ENCODE data around the gene PTEN. TPM values are rescaled to one million over a fixed set of nuclear protein-coding genes. Genes with fewer than 3 reads are reported as not detected.
"Not testable (repeated sequence)": the region's sequence is repeated elsewhere in the genome, so short reads cannot be mapped to it uniquely, and the experiment has no call there.

Gene PTEN
- total and polyA plus RNA-seq, 5 donors, result 28.2 to 80.2 (median 74.8) TPM

DNA sequence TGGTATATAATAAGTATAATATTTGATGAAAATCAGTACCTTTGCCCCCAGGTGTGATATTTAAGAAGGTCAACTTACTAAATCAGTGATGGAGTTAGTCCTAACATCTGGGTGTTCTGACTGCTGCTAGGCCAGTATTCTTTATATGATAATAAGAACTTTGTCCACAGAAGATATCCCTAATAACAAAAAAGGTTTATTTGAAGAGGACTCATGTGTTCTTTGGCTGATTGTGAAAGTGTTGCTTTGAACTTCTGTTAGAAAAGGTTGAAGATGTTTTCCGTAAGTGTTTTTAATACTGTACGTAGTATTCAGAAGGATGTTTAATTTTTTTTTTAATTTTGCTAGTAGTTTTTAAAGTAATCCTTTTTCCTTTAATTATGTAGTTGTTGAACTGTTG lies 10.2 kb downstream of the PTEN start:
- intact Hi-C loops (cut with DNase I), result loop anchor here in 1 of 4 donors (10.0 kb wide), 1 partner anchor 61 kb away; no protein-coding TSS in a partner anchor
- Histone ChIP-seq H3K4me3 (ENCODE audit: low read length) (no peak overlapping the region), H3K9me3 (ENCODE audit: control insufficient read depth, low read length) (no peaks in the 10 kb centered on the region), H3K27ac (ENCODE audit: low read length) (no peak overlapping the region), H3K27me3 (ENCODE audit: control insufficient read depth, insufficient read depth) (no peaks in the 10 kb centered on the region), H3K4me1 (ENCODE audit: control insufficient read depth, insufficient read depth, low read length) (peaks cover 5% of the 10 kb centered on the region)
- no peak for ATAC-seq
- no peak for DNase-seq
- WGBS, result 68% methylated on average over 2 of the region's 2 CpGs

DNA sequence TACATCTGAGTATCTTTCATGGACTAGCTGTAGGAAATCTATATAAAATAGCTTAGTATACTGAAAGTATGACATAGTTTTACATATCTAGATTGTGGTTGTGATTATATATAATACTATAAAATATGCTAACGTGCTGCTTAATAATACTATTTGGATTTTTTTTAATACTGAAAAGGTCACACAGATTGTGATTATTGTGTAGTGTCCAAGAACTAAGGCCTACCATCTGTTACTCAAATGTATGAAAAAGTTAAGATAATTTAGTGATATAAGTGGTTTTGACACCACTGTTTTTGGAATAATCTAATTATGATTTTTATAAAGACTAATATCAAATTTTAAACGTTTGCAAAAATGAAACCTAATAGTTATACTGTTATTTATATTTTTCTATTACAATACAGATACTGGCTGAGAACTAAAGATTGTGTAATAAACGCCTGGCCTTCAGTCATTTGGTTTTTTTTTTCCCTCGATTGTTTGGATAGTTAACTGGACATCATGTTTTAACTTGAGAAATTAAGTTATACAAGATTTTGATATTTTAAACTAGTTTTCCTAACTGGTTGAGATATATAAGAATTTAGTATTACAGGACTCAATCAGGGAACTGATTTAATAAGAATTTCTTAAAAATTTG lies 12.6 kb downstream of the PTEN start:
- Histone ChIP-seq H3K27ac (ENCODE audit: low read length) (no peak overlapping the region), H3K4me1 (ENCODE audit: control insufficient read depth, insufficient read depth, low read length) (peaks cover 5% of the 10 kb centered on the region), H3K4me3 (ENCODE audit: low read length) (no peak overlapping the region), H3K27me3 (ENCODE audit: control insufficient read depth, insufficient read depth) (no peaks in the 10 kb centered on the region), H3K9me3 (ENCODE audit: control insufficient read depth, low read length) (no peaks in the 10 kb centered on the region)
- DNase-seq (no peak), ATAC-seq (no peak)
- intact Hi-C loops (cut with DNase I), result loop anchor here in 1 of 4 donors (10.0 kb wide), 1 partner anchor 59 kb away; no protein-coding TSS in a partner anchor
- 32% methylated on average over 4 of the region's 4 CpGs for WGBS

DNA sequence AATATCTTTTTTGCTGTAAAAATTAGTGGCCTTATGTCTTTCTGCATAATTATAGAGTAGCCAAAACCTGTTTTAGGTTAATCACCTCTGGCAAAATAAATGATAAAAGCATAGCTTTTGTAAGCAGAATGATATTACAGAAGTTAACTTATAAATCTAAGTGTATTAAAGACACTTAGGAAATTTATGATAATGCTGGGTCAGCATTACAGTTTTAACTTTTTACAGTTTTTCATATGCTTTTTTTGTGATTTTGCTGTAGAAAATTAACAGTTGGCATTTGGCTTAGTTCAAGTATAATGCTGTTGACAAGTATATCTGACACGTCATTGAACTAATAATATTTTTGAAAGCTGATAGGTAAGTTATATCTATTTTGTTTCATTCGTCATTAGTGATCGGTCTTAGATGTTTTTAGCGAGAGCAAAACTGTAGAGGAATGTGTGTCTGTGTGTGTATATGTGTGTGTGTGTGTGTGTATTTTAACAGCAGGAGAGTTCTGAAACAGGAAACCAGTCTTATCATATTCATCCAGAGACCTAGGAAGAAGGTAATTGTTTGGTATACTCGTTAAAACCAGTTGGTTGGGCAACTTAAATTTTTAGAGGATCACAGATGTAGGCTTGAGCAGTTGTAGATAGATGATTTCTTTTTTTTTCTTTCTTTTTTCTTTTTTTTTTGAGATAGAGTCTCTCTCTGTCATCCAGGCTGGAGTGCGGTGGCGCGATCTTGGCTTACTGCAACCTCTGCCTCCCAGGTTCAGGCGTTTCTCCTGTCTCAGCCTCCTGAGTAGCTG lies 15.4 kb downstream of the PTEN start:
- ATAC-seq (no peak), DNase-seq (peak in 1 of 3 donors; percentile 39)
- Histone ChIP-seq H3K4me1 (ENCODE audit: control insufficient read depth, insufficient read depth, low read length) (no peaks in the 10 kb centered on the region), H3K4me3 (ENCODE audit: low read length) (no peak overlapping the region), H3K27ac (ENCODE audit: low read length) (no peak overlapping the region), H3K9me3 (ENCODE audit: control insufficient read depth, low read length) (no peaks in the 10 kb centered on the region), H3K27me3 (ENCODE audit: control insufficient read depth, insufficient read depth) (no peaks in the 10 kb centered on the region)
- 59% methylated on average over 9 of the region's 9 CpGs for WGBS
- intact Hi-C loops (cut with DNase I), result loop anchor here in 1 of 4 donors (10.0 kb wide), 1 partner anchor 56 kb away; no protein-coding TSS in a partner anchor

DNA sequence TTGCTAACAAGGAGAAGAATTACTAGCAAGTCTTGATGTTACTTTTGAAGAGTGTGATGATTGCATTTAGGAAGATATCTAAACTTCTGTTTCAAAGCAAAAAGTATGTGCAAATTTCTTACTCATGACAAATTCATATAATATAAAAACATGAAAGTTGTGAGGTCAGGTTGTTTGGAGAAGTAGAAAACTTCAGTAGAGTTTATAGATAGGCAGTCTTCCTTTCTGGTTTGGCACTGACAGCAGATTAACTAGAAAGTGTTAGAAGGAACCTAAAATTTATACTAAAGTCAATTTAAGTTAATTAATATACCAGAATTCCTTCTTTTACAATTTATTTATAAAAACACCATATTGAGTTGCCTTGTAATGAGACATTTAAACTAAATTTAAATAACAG lies 16.9 kb downstream of the PTEN start:
- H3K27me3 ChIP-seq (ENCODE audit: control insufficient read depth, insufficient read depth), result no peaks in the 10 kb centered on the region
- ATAC-seq, result no peak
- H3K4me1 ChIP-seq (ENCODE audit: control insufficient read depth, insufficient read depth, low read length), result no peaks in the 10 kb centered on the region
- no peaks in the 10 kb centered on the region for H3K9me3 ChIP-seq (ENCODE audit: control insufficient read depth, low read length)
- H3K4me3 ChIP-seq (ENCODE audit: low read length), result no peak overlapping the region
- intact Hi-C loops (cut with DNase I), result no loop called here
- H3K27ac ChIP-seq (ENCODE audit: low read length), result no peak overlapping the region
- DNase-seq, result no peak

DNA sequence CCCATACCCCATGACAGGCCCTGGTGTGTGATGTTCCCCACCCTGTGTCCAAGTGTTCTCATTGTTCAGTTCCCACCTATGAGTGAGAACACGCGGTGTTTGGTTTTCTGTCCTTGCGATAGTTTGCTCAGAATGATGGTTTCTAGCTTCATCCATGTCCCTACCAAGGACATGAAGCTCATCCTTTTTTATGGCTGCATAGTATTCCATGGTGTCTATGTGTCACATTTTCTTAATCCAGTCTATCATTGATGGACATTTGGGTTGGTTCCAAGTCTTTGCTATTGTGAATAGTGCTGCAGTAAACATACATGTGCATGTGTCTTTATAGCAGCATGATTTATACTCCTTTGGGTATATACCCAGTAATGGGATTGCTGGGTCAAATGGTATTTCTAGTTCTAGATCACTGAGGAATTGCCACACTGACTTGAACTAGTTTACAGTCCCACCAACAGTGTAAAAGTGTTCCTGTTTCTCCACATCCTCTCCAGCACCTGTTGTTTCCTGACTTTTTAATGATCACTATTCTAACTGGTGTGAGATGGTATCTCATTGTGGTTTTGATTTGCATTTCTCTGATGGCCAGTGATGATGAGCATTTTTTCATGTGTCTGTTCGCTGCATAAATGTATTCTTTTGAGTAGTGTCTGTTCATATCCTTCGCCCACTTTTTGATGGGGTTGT lies 18.1 kb downstream of the PTEN start:
- H3K9me3 ChIP-seq (ENCODE audit: control insufficient read depth, low read length); H3K4me1 ChIP-seq (ENCODE audit: control insufficient read depth, insufficient read depth, low read length); H3K27me3 ChIP-seq (ENCODE audit: control insufficient read depth, insufficient read depth); H3K27ac ChIP-seq (ENCODE audit: low read length); ATAC-seq; H3K4me3 ChIP-seq (ENCODE audit: low read length); DNase-seq; intact Hi-C loops (cut with DNase I): not testable (repeated sequence)
- 99% methylated on average over 5 of the region's 5 CpGs for WGBS

DNA sequence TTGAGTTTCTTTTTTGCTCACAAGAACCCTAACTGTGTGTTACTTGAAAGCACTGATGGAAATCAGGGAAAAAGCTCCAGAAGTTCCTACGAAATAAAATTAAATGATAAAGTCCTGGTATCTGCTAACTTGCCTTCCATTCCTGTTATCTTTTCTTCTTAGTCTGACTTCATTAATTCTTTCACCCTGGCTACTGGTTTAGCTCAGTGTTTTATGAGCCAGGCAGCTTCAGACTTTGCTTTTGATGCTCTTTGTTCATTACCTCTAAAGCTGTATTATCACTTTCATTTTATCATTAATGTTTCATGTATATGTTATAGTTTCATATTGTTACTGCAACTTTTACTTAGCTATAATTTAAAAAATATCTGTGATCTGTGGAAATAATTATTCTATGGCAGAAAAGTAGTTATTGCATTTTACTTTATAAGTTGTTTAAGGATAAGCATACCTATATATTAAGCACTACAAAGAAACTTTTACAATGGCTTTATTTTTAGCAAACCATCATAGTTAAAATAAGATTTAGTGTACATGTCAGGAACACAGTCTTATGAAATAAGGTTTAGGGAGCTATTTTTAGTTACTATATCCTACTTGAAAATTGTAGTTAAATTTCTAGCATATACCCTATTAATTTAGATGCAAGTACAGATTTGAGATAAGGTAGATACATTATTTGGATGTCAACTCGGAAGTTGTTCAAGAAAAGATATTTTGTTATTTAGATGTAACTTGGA lies 19.3 kb downstream of the PTEN start:
- Histone ChIP-seq H3K9me3 (ENCODE audit: control insufficient read depth, low read length) (no peaks in the 10 kb centered on the region), H3K4me3 (ENCODE audit: low read length) (no peak overlapping the region), H3K4me1 (ENCODE audit: control insufficient read depth, insufficient read depth, low read length) (peaks cover 1% of the 10 kb centered on the region), H3K27me3 (ENCODE audit: control insufficient read depth, insufficient read depth) (no peaks in the 10 kb centered on the region), H3K27ac (ENCODE audit: low read length) (no peak overlapping the region)
- ATAC-seq, result no peak
- intact Hi-C loops (cut with DNase I), result no loop called here
- DNase-seq, result no peak
- WGBS, result 66% methylated on average over 2 of the region's 2 CpGs

DNA sequence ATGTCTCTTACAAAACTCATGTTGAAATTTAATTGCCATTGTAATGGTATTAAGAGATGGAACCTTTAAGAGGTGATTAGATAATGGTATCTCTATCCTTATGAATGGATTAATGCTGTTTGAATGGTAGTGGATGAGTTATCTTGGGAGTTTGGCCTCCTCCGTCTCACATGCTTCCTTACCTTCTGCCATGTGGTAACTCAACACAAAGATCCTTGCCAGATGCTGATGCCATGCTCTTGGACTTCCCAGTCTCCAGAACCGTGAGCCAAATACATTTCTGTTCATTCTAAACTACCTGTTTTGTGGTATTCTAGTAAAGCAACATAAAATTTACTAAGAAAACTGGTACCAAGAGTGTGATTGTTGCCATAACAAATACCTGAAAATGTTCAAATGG lies 23.2 kb downstream of the PTEN start:
- Histone ChIP-seq H3K9me3 (ENCODE audit: control insufficient read depth, low read length) (no peaks in the 10 kb centered on the region), H3K27ac (ENCODE audit: low read length) (no peak overlapping the region), H3K27me3 (ENCODE audit: control insufficient read depth, insufficient read depth) (no peaks in the 10 kb centered on the region), H3K4me3 (ENCODE audit: low read length) (no peak overlapping the region), H3K4me1 (ENCODE audit: control insufficient read depth, insufficient read depth, low read length) (peaks cover 7% of the 10 kb centered on the region)
- WGBS, result 97% methylated on average over 2 of the region's 2 CpGs
- no peak for ATAC-seq
- no peak for DNase-seq
- intact Hi-C loops (cut with DNase I), result no loop called here

DNA sequence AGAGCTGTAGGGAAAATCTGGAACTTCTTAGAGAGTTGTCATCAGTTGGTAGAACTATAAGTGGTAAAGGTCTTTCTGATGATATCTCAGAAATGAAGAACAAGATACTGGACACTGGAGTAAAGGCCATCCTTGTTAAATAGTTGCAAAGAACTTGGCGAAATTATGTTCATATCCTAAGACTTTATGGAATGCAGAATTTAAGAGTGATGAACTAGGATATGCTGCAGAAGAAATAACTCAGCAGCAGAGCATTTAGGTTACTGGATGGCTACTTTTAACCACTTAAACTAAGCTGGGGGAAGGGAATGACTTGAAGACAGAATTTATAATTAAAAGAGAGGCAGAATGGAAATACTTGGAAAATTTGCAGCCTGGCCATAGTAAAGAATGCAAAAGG lies 23.7 kb downstream of the PTEN start:
- whole genome bisulfite sequencing, result 90% methylated on average over 1 of the region's 1 CpG

DNA sequence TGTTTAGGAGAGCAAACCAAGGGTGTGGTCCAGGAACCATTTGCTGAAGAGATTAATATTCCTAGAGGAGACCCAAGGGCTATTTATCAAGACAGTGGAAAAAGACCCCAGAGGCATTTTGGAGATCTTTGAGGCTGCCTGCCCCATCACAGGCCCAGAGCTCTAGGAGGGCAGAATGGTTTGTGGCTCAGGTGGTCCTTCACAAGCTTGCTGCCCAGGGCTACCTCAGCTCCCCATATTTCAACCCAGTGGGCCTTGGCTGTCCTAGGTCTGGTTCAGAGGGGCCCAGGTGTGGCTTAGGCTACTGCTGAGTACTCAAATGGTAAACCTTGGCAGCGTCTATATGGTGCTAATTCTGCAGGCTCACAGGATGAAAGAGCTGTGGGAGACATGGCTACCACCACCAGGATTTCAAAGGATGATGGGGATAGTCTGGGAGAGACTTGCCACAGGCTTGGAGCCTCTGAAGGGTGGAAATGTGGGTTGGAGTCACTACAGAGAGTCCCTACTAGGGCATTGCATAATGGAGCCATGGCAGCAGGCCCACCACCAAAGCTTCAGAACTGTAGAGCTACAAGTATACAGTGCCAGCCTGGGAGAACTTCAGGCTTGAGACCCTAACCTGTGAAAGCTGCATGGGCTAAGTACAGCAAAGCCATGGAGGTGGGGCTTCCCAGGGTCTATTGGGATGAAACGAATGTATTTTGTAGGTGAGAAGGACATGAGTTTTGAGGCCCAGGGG lies 24.3 kb downstream of the PTEN start:
- Histone ChIP-seq H3K27me3 (ENCODE audit: control insufficient read depth, insufficient read depth) (no peaks in the 10 kb centered on the region), H3K4me1 (ENCODE audit: control insufficient read depth, insufficient read depth, low read length) (peaks cover 7% of the 10 kb centered on the region), H3K9me3 (ENCODE audit: control insufficient read depth, low read length) (no peaks in the 10 kb centered on the region), H3K27ac (ENCODE audit: low read length) (no peak overlapping the region), H3K4me3 (ENCODE audit: low read length) (no peak overlapping the region)
- ATAC-seq (no peak), DNase-seq (no peak)
- 96% methylated on average over 2 of the region's 2 CpGs for WGBS
- intact Hi-C loops (cut with DNase I), result no loop called here

More for the DNA sequence above, 23.7 kb downstream of the PTEN start:
- Histone ChIP-seq H3K4me1 (ENCODE audit: control insufficient read depth, insufficient read depth, low read length) (peaks cover 7% of the 10 kb centered on the region), H3K9me3 (ENCODE audit: control insufficient read depth, low read length) (no peaks in the 10 kb centered on the region), H3K27me3 (ENCODE audit: control insufficient read depth, insufficient read depth) (no peaks in the 10 kb centered on the region), H3K27ac (ENCODE audit: low read length) (no peak overlapping the region), H3K4me3 (ENCODE audit: low read length) (no peak overlapping the region)
- ATAC-seq (no peak), DNase-seq (no peak)
- intact Hi-C loops (cut with DNase I), result no loop called here

DNA sequence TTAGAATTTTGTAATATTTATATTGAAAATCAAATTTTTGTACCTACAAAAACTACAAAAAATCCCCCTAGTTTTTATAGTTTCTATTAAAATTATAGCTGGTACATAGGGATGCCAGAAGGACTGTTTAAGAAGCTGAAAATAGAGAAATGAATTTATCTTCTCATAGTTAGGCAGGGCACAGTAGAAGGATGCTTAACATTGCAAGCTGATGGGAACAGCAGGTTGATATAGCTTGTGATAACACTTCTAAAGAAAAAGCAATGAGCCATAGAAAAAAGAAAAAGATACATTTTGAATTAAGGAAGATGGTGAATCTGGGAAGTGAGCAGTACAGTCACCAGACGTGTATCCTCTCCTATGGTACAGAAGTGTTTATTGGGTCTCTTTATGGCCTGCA lies 32.0 kb downstream of the PTEN start:
- Histone ChIP-seq H3K4me1 (ENCODE audit: control insufficient read depth, insufficient read depth, low read length) (peaks cover 2% of the 10 kb centered on the region), H3K27ac (ENCODE audit: low read length) (no peak overlapping the region), H3K9me3 (ENCODE audit: control insufficient read depth, low read length) (no peaks in the 10 kb centered on the region), H3K4me3 (ENCODE audit: low read length) (no peak overlapping the region), H3K27me3 (ENCODE audit: control insufficient read depth, insufficient read depth) (no peaks in the 10 kb centered on the region)
- intact Hi-C loops (cut with DNase I), result no loop called here
- 68% methylated on average over 1 of the region's 1 CpG for WGBS
- no peak for DNase-seq
- no peak for ATAC-seq

Data from right cardiac atrium (tissue), 5 donors.